Ascending aorta (tissue), 2 donors: Measurements from ENCODE around the gene EXOC4. TPM values are rescaled to one million over a fixed set of nuclear protein-coding genes. Genes with fewer than 3 reads are reported as not detected.

Experiments
- DNase-seq, 2 donors: peaks; one replicate each; pipeline ENCODE4 v3.0.0-alpha.2; 2019; ENCODE audit warnings: low spot score in 2 of 2
- H3K27ac ChIP-seq, 2 donors: fragments of 200-600 bp; sonication (generic); one replicate each; pipeline ENCODE4 v1.5.1; 2016 to 2017; ENCODE audit warnings: mild to moderate bottlenecking in 1 of 2
- H3K27me3 ChIP-seq: fragments of 200-600 bp; sonication (generic); one replicate; pipeline ENCODE4 v1.5.1; 2017
- H3K36me3 ChIP-seq, 2 donors: fragments of 200-600 bp; sonication (generic); one replicate each; pipeline ENCODE4 v1.5.1; 2016
- H3K4me1 ChIP-seq, 2 donors: fragments of 200-600 bp; sonication (generic); one replicate each; pipeline ENCODE4 v1.5.1; 2016 to 2017; ENCODE audit warnings: mild to moderate bottlenecking in 1 of 2
- H3K4me3 ChIP-seq, 2 donors: fragments of 200-600 bp; sonication (generic); one replicate each; pipeline ENCODE4 v1.5.1; 2016 to 2017; ENCODE audit warnings: mild to moderate bottlenecking in 1 of 2
- H3K9me3 ChIP-seq, 2 donors: fragments of 200-600 bp; sonication (generic); one replicate each; pipeline ENCODE4 v1.5.1; 2016
- intact Hi-C: fragments of 100-400 bp; cut with DNase I; formaldehyde crosslinking; loops from one replicate; pipeline ENCODE4 v1.15.1; 2023
- total RNA-seq: library from RNA; depleted of rRNA; stranded (reverse); fragments of >200 nt; gene quantifications from one replicate; pipeline ENCODE4 v1.1.0, GENCODE V29; 2016
- TF ChIP-seq, protein P1 (sequence below), 3 experiments: fragments of 200-600 bp in 2 of 3; fragments of 450-650 bp in 1 of 3; sonication (generic) in 2 of 3; IDR thresholded peaks; one replicate each; pipeline ENCODE4 v1.5.1; 2016 to 2019; ENCODE audit warnings: antibody characterized with exemption in 3 of 3, mild to moderate bottlenecking in 1 of 3, moderate library complexity in 1 of 3

The EXOC4 gene
- total RNA-seq, 1 donor from 2014 or later = 27.1 TPM

DNA sequence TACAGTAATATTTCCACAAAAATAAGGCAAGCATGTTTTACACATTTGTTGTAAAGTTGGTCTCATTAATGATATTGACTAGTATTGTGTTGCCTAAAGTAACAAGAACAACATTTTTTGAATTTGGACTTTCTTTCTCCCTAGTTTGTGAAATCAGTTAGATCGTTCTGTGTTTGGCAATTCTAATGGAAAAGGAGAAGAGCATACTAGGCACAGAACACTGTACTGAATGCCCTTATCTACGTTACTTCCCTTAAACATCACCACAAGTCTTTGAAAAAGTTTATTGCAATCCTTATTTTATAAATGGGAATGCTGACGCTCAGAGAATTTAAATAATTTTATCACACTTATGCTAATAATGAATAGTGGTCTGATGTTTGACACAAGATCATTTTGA is 372.2 kb downstream of the EXOC4 start:
- Histone ChIP-seq H3K4me1 (no peaks in the 10 kb centered on the region), H3K27ac (no peak overlapping the region), H3K9me3 (no peaks in the 10 kb centered on the region), H3K36me3 (peaks cover 0 to 1% of the 10 kb centered on the region in 2 donors), H3K4me3 (no peak overlapping the region), H3K27me3 (no peaks in the 10 kb centered on the region)
- no peak for DNase-seq
- TF ChIP-seq, protein P1, sequence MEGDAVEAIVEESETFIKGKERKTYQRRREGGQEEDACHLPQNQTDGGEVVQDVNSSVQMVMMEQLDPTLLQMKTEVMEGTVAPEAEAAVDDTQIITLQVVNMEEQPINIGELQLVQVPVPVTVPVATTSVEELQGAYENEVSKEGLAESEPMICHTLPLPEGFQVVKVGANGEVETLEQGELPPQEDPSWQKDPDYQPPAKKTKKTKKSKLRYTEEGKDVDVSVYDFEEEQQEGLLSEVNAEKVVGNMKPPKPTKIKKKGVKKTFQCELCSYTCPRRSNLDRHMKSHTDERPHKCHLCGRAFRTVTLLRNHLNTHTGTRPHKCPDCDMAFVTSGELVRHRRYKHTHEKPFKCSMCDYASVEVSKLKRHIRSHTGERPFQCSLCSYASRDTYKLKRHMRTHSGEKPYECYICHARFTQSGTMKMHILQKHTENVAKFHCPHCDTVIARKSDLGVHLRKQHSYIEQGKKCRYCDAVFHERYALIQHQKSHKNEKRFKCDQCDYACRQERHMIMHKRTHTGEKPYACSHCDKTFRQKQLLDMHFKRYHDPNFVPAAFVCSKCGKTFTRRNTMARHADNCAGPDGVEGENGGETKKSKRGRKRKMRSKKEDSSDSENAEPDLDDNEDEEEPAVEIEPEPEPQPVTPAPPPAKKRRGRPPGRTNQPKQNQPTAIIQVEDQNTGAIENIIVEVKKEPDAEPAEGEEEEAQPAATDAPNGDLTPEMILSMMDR (IDR thresholded peaks at IDR 0.05) = no peak
- intact Hi-C loops = no loop called here

DNA sequence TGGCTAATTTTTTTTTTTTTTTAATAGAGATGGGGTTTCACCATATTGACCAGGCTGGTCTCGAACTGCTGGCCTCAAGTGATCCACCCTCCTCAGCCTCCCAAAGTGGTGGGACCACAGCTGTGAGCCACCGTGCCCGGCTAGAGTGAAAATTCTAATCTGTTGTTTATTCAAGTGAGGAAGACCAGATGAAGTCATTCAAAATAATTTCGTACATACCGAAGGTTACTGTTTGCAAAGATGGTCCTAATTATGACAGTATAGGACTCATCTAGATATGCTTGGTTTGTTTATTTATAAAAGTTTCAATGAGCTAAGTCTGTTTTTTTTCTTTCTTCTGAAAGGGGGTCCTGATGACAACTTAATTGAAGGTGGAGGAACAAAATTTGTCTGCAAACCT is 376.8 kb downstream of the EXOC4 start:
- no peaks in the 10 kb centered on the region for H3K4me1 ChIP-seq
- H3K27ac ChIP-seq = no peak overlapping the region
- no peaks in the 10 kb centered on the region for H3K9me3 ChIP-seq
- peaks cover 2 to 14% of the 10 kb centered on the region in 2 donors for H3K36me3 ChIP-seq
- no peaks in the 10 kb centered on the region for H3K27me3 ChIP-seq
- intact Hi-C loops = no loop called here
- TF ChIP-seq, protein P1 (IDR thresholded peaks at IDR 0.05) = no peak
- DNase-seq = no peak
- no peak overlapping the region for H3K4me3 ChIP-seq

- no peaks in the 10 kb centered on the region for H3K9me3 ChIP-seq
- H3K4me1 ChIP-seq = no peaks in the 10 kb centered on the region
- H3K27ac ChIP-seq = no peak overlapping the region
- H3K4me3 ChIP-seq = no peak overlapping the region
- intact Hi-C loops = no loop called here
- DNase-seq = no peak
- TF ChIP-seq, protein P1 (IDR thresholded peaks at IDR 0.05) = no peak
- no peaks in the 10 kb centered on the region for H3K27me3 ChIP-seq
- H3K36me3 ChIP-seq = peaks cover 2 to 14% of the 10 kb centered on the region in 2 donors
Measured at GRCh38 chr7:133633055-133633454, 380.2 kb downstream of the EXOC4 start.

GRCh38 chr7:133635541-133635940 is 382.7 kb downstream of the EXOC4 start:
- Histone ChIP-seq H3K27ac (no peak overlapping the region), H3K4me1 (no peaks in the 10 kb centered on the region), H3K4me3 (no peak overlapping the region), H3K27me3 (no peaks in the 10 kb centered on the region), H3K36me3 (peaks cover under 1 to 8% of the 10 kb centered on the region in 2 donors), H3K9me3 (no peaks in the 10 kb centered on the region)
- TF ChIP-seq, protein P1 (IDR thresholded peaks at IDR 0.05) = no peak
- intact Hi-C loops = no loop called here
- no peak for DNase-seq

DNA sequence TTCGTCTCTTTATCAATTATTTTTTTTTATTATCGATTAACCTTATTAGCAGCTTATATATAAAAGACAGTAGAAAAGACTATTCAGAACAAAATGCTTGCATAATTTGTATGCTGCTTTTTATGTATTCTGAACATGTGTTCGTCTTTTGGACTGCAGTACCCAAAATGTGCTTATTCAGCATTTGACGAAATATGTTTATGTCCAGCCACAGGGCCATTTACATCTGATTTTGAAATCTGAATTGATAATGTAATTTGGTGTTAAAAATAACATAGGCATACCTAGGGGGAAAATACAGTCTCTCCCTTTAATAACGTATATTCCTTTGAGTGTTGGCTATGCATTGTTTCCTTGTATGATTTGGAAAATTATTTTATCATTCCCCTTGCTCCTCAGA is 386.0 kb downstream of the EXOC4 start:
- no peaks in the 10 kb centered on the region for H3K9me3 ChIP-seq
- TF ChIP-seq, protein P1 (IDR thresholded peaks at IDR 0.05) = no peak
- intact Hi-C loops = no loop called here
- H3K36me3 ChIP-seq = no peaks in the 10 kb centered on the region
- H3K27me3 ChIP-seq = no peaks in the 10 kb centered on the region
- no peak overlapping the region for H3K4me3 ChIP-seq
- H3K4me1 ChIP-seq = no peaks in the 10 kb centered on the region
- no peak for DNase-seq
- no peak overlapping the region for H3K27ac ChIP-seq

GRCh38 chr7:133641436-133641835 is 388.6 kb downstream of the EXOC4 start:
- intact Hi-C loops = no loop called here
- peaks cover 0 to 2% of the 10 kb centered on the region in 2 donors for H3K4me1 ChIP-seq
- H3K27me3 ChIP-seq = no peaks in the 10 kb centered on the region
- H3K9me3 ChIP-seq = peaks cover 0 to 4% of the 10 kb centered on the region in 2 donors
- no peaks in the 10 kb centered on the region for H3K36me3 ChIP-seq
- DNase-seq = no peak
- H3K4me3 ChIP-seq = no peak overlapping the region
- H3K27ac ChIP-seq = no peak overlapping the region
- TF ChIP-seq, protein P1 (IDR thresholded peaks at IDR 0.05) = no peak
